T-cell (primary cell): ENCODE measurements around the gene TVP23A. TPM values are rescaled to one million over a fixed set of nuclear protein-coding genes. Genes with fewer than 3 reads are reported as not detected.

ENCODE experiments used
- ATAC-seq, 4 experiments: fragments of 200-7000 bp in 3 of 4; fragments of 150-1000 bp in 1 of 4; cut with Tn5 transposase; replicated peaks in 1 of 4; 1 replicate in 3 of 4; 2 replicates in 1 of 4; pipeline ENCODE4 v1.10.0; 2021; ENCODE audit warnings: moderate library complexity in 3 of 4, mild to moderate bottlenecking in 2 of 4, moderate number of reproducible peaks in 1 of 4
- CTCF ChIA-PET, 2 donors: fragments of 300-600 bp; sonication (Branson Sonifier 250); formaldehyde crosslinking; loops; one replicate each; lab custom pipeline; 2022; ENCODE audit warnings: antibody characterized with exemption in 2 of 2; lab: Charles Lee
- POLR2A ChIA-PET, 2 donors: fragments of 300-600 bp; sonication (Branson Sonifier 250); formaldehyde crosslinking; loops; one replicate each; lab custom pipeline; 2022; ENCODE audit warnings: antibody characterized with exemption in 2 of 2; lab: Charles Lee
- DNase-seq, 35 experiments: peaks; one replicate each; pipeline versions ENCODE4 v3.0.0 to v3.0.0-alpha.2; 2013 to 2023
- H3K27ac ChIP-seq: one replicate; pipeline ENCODE4 v1.5.1; 2013; ENCODE audit warnings: low read length
- H3K27me3 ChIP-seq, 2 experiments: replicated peaks in 1 of 2; 1 replicate in 1 of 2; 2 replicates in 1 of 2; pipeline versions ENCODE4 v1.6.1 to v1.7.0; 2013; ENCODE audit warnings: low read length in 1 of 2, mixed read lengths in 1 of 2; ENCODE audit not compliant: control insufficient read depth in 2 of 2, insufficient read depth in 2 of 2; ENCODE audit errors: extremely low read depth in 1 of 2
- H3K36me3 ChIP-seq, 2 donors: 1 replicate in 1 of 2; 2 replicates in 1 of 2; pipeline versions ENCODE4 v1.6.1 to v1.7.0; 2013; ENCODE audit warnings: low read length in 1 of 2; ENCODE audit not compliant: control insufficient read depth in 2 of 2, insufficient read depth in 1 of 2; ENCODE audit errors: extremely low read depth in 1 of 2
- H3K4me1 ChIP-seq, 2 experiments: 1 replicate in 1 of 2; 2 replicates in 1 of 2; pipeline versions ENCODE4 v1.6.1 to v1.7.0; 2013; ENCODE audit warnings: low read length in 2 of 2, mixed read lengths in 1 of 2; ENCODE audit not compliant: insufficient read depth in 2 of 2, control insufficient read depth in 1 of 2; ENCODE audit errors: extremely low read depth in 1 of 2
- H3K4me3 ChIP-seq, 2 donors: 1 replicate in 1 of 2; 2 replicates in 1 of 2; pipeline versions ENCODE4 v1.5.1 to v1.7.0; 2013; ENCODE audit warnings: mild to moderate bottlenecking in 2 of 2, low read length in 1 of 2, moderate library complexity in 1 of 2; ENCODE audit not compliant: control insufficient read depth in 1 of 2; ENCODE audit errors: extremely low read depth in 1 of 2
- H3K9me3 ChIP-seq: 2 replicates; pipeline ENCODE4 v1.7.0; 2013
- H3K27ac Mint-ChIP-seq, 2 donors: one replicate each; pipeline ENCODE4 v1.8.0; 2020 to 2021; ENCODE audit warnings: mild to moderate bottlenecking in 2 of 2, mixed read lengths in 2 of 2
- H3K27me3 Mint-ChIP-seq, 2 donors: one replicate each; pipeline ENCODE4 v1.8.0; 2021 to 2022; ENCODE audit warnings: mixed read lengths in 2 of 2
- H3K36me3 Mint-ChIP-seq: one replicate; pipeline ENCODE4 v1.8.0; 2021; ENCODE audit warnings: mixed read lengths
- H3K4me1 Mint-ChIP-seq, 3 donors: one replicate each; pipeline ENCODE4 v1.8.0; 2020 to 2022; ENCODE audit warnings: mixed read lengths in 3 of 3, mild to moderate bottlenecking in 1 of 3
- H3K4me3 Mint-ChIP-seq, 3 donors: one replicate each; pipeline ENCODE4 v1.8.0; 2020 to 2022; ENCODE audit warnings: mild to moderate bottlenecking in 3 of 3, mixed read lengths in 3 of 3, moderate library complexity in 3 of 3
- H3K9me3 Mint-ChIP-seq, 3 donors: one replicate each; pipeline ENCODE4 v1.8.0; 2020 to 2022; ENCODE audit warnings: mixed read lengths in 3 of 3
- WGBS: methylation state at CpG from one replicate; pipeline ENCODE4 v1.1.5; 2013; ENCODE audit warnings: missing lambda C conversion rate; ENCODE audit not compliant: insufficient coverage; 5-methylcytosine and 5-hydroxymethylcytosine counted together
- total RNA-seq, 35 experiments: library from RNA in 6 of 35; stranded (reverse) in 6 of 35; fragments of 120-200 nt in 1 of 35; gene quantifications; one replicate each; pipeline versions ENCODE4 v1.2.1 to v1.2.4 and lab custom pipeline; 2013 to 2026

TVP23A gene
- total RNA-seq, 5 donors from 2014 or later (not counting 1 experiment from before 2014, with no cell fraction given): 0.13 to 0.50 TPM; not detected in 3

GRCh38 chr16:10752843-10753523 lies 65.6 kb downstream of the TVP23A start:
- DNase-seq (peak in 1 of 35 experiments; percentile 46), ATAC-seq (no peak)
- H3K9me3 Mint-ChIP-seq: no peaks in the 10 kb centered on the region
- H3K36me3 Mint-ChIP-seq: peaks cover 67% of the 10 kb centered on the region
- H3K27me3 Mint-ChIP-seq: no peaks in the 10 kb centered on the region
- H3K4me1 ChIP-seq: peaks cover 2% of the 10 kb centered on the region in 2 experiments
- ChIA-PET POLR2A (no interaction called here), CTCF (no interaction called here)
- WGBS: 97% methylated on average over 5 of the region's 10 CpGs
- H3K27ac ChIP-seq: no peak overlapping the region
- H3K4me3 ChIP-seq: no peak overlapping the region
- H3K4me3 Mint-ChIP-seq: no peak overlapping the region
- H3K4me1 Mint-ChIP-seq: peaks cover 6 to 20% (median 8%) of the 10 kb centered on the region in 3 donors
- no peak overlapping the region for H3K27ac Mint-ChIP-seq
- H3K36me3 ChIP-seq: peaks cover 12 to 84% of the 10 kb centered on the region in 2 donors
- H3K9me3 ChIP-seq: no peaks in the 10 kb centered on the region
- H3K27me3 ChIP-seq: no peaks in the 10 kb centered on the region

DNA sequence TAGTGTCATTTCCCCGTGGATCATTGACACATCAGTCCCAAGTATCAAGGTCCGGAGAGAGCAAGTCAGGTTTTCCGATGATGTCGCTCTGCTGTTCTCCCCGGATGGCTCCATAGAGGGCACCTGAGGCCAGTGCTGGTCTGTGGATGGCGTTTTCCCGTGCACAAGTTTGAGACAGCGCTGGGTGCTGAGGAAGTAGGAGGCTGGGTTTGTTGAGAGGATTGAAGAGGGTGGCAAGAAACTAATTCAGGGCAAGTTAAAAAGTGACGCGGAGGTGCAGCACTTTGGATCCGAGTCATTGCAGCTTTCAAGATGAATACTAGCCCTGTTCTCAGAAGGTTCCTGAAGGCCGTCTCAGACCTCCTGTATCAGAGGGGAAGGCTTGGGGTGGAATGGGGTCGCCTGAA lies 67.3 kb downstream of the TVP23A start:
- Mint-ChIP-seq H3K36me3 (peaks cover 63% of the 10 kb centered on the region), H3K9me3 (no peaks in the 10 kb centered on the region), H3K27ac (no peak overlapping the region), H3K27me3 (no peaks in the 10 kb centered on the region), H3K4me1 (peaks cover 6 to 20% (median 10%) of the 10 kb centered on the region in 3 donors), H3K4me3 (no peak overlapping the region)
- Histone ChIP-seq H3K27ac (no peak overlapping the region), H3K27me3 (no peaks in the 10 kb centered on the region), H3K4me3 (no peak overlapping the region), H3K4me1 (peaks cover 2% of the 10 kb centered on the region in 2 experiments), H3K9me3 (no peaks in the 10 kb centered on the region), H3K36me3 (peaks cover 12 to 77% of the 10 kb centered on the region in 2 donors)
- WGBS: 48% methylated on average over 11 of the region's 13 CpGs
- DNase-seq: no peak
- ATAC-seq: no peak
- ChIA-PET CTCF (interaction anchor here in 1 of 2 donors (0.6 kb wide), 1 partner anchor 14 kb away, joined by 4 read pairs; no protein-coding TSS in a partner anchor), POLR2A (no interaction called here)

DNA sequence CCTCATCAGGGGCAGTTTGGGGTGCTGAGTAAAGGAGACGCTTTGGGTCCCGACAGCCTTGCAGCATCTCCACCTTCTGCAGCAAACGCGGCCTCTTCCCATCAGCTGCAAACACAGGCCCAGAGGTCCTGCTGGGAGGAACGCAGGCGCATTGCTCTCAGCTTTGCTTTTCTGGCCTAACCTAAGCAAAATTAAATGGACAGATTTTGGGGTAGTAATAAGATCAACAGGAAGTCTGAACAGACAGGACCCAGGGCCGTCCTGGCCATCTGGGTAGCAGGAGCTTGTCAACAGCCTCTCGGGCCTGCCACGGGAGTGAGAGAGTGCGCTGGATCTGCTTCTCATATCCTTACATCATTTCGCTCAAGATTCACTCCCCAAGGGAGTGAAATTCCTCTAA lies 67.8 kb downstream of the TVP23A start:
- Mint-ChIP-seq H3K9me3 (no peaks in the 10 kb centered on the region), H3K4me3 (no peak overlapping the region), H3K36me3 (peaks cover 63% of the 10 kb centered on the region), H3K27me3 (no peaks in the 10 kb centered on the region), H3K4me1 (peaks cover 9 to 23% (median 13%) of the 10 kb centered on the region in 3 donors), H3K27ac (no peak overlapping the region)
- ChIA-PET CTCF (no interaction called here), POLR2A (no interaction called here)
- 100% methylated on average over 2 of the region's 11 CpGs for WGBS
- Histone ChIP-seq H3K36me3 (peaks cover 12 to 72% of the 10 kb centered on the region in 2 donors), H3K27me3 (no peaks in the 10 kb centered on the region), H3K4me3 (no peak overlapping the region), H3K27ac (no peak overlapping the region), H3K9me3 (no peaks in the 10 kb centered on the region), H3K4me1 (peaks cover 2% of the 10 kb centered on the region in 2 experiments)
- no peak for ATAC-seq
- DNase-seq: no peak

DNA sequence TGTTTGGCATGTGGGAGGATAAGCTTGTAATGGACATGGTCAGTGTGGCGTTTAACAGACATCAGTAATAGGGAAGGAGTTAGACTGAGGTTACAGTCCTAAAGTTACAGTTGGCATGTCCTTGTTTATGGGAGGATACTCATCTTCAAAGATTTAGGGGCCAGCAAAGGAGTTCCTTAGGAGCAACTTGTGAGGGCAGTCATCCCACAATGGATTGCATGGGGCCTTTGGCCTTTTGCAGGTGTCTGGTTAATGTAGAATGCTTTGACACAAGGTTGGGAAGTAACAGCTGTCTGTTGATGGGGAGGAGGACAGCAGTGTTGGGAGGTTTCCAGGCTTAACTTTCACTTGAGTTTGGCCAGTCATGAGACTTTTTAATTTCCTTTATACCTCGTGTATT lies 72.8 kb downstream of the TVP23A start:
- POLR2A ChIA-PET: no interaction called here
- H3K4me3 Mint-ChIP-seq: peak overlapping the region; percentile 5 to 47 (median 37)
- H3K27ac Mint-ChIP-seq: peak overlapping the region in 1 of 2 donors; percentile 19
- H3K4me1 Mint-ChIP-seq: peaks cover 37 to 39% (median 38%) of the 10 kb centered on the region in 3 donors
- no peaks in the 10 kb centered on the region for H3K27me3 Mint-ChIP-seq
- ATAC-seq: no peak
- no peaks in the 10 kb centered on the region for H3K9me3 Mint-ChIP-seq
- Histone ChIP-seq H3K4me3 (no peak overlapping the region), H3K9me3 (no peaks in the 10 kb centered on the region), H3K36me3 (peaks cover 0 to 37% of the 10 kb centered on the region in 2 donors), H3K4me1 (peaks cover 8 to 22% of the 10 kb centered on the region in 2 experiments), H3K27me3 (no peaks in the 10 kb centered on the region), H3K27ac (no peak overlapping the region)
- CTCF ChIA-PET: interaction anchor here in 1 of 2 donors (0.6 kb wide), 1 partner anchor 14 kb away, joined by 6 read pairs; no protein-coding TSS in a partner anchor
- DNase-seq: no peak
- H3K36me3 Mint-ChIP-seq: peaks cover 39% of the 10 kb centered on the region
- WGBS: 93% methylated on average over 2 of the region's 2 CpGs

GRCh38 chr16:10744370-10745030 lies 74.1 kb downstream of the TVP23A start:
- ChIA-PET POLR2A (interaction anchor here in 1 of 2 donors (0.6 kb wide), 1 partner anchor 1034 kb away, joined by 5 read pairs; no protein-coding TSS in a partner anchor), CTCF (interaction anchor here in 1 of 2 donors (1.3 to 1.4 kb wide), 2 partner anchors 12 to 230 kb away, joined by 4 to 12 read pairs; no protein-coding TSS in a partner anchor)
- WGBS: 69% methylated on average over 12 of the region's 17 CpGs
- Mint-ChIP-seq H3K4me1 (peaks cover 40 to 46% (median 40%) of the 10 kb centered on the region in 3 donors), H3K9me3 (no peaks in the 10 kb centered on the region), H3K27ac (peak overlapping the region; percentile 93 to 100), H3K27me3 (no peaks in the 10 kb centered on the region), H3K4me3 (peak overlapping the region; percentile 85 to 96 (median 87)), H3K36me3 (peaks cover 35% of the 10 kb centered on the region)
- Histone ChIP-seq H3K4me3 (peak overlapping the region; percentile 63 to 83), H3K27me3 (no peaks in the 10 kb centered on the region), H3K36me3 (peaks cover 0 to 25% of the 10 kb centered on the region in 2 donors), H3K9me3 (no peaks in the 10 kb centered on the region), H3K4me1 (peaks cover 8 to 25% of the 10 kb centered on the region in 2 experiments), H3K27ac (peak overlapping the region; percentile 81)
- no peak for ATAC-seq
- DNase-seq: no peak
